Measurements from ENCODE around the gene FLT3LG.
"Not testable (repeated sequence)": the region's sequence is repeated elsewhere in the genome, so short reads cannot be mapped to it uniquely, and the experiment has no call there.

FLT3LG gene

GRCh38 chr19:49463960-49464740, 9.9 kb upstream of the FLT3LG start:
- H2AFZ ChIP-seq (ENCODE audit: low read length, unreplicated experiment): no peak overlapping the region
- no peak overlapping the region for H3K27ac ChIP-seq (ENCODE audit: low read depth, low read length)
- H3K27me3 ChIP-seq (ENCODE audit: insufficient read depth, low read length): no peaks in the 10 kb centered on the region
- no peaks in the 10 kb centered on the region for H3K79me2 ChIP-seq (ENCODE audit: control insufficient read depth, insufficient read depth, low read length, unreplicated experiment)
- peaks cover 6% of the 10 kb centered on the region for H3K4me1 ChIP-seq (ENCODE audit: control insufficient read depth, insufficient read depth, low read length, unreplicated experiment)
- H3K4me3 ChIP-seq (ENCODE audit: low read depth, low read length): no peak overlapping the region
- H3K36me3 ChIP-seq (ENCODE audit: insufficient read depth, low read length): no peaks in the 10 kb centered on the region

- Histone ChIP-seq H3K27ac (ENCODE audit: low read depth, low read length) (no peak overlapping the region), H3K79me2 (ENCODE audit: control insufficient read depth, insufficient read depth, low read length, unreplicated experiment) (no peaks in the 10 kb centered on the region), H3K36me3 (ENCODE audit: insufficient read depth, low read length) (no peaks in the 10 kb centered on the region), H3K27me3 (ENCODE audit: insufficient read depth, low read length) (no peaks in the 10 kb centered on the region), H3K4me1 (ENCODE audit: control insufficient read depth, insufficient read depth, low read length, unreplicated experiment) (peaks cover 7% of the 10 kb centered on the region), H2AFZ (ENCODE audit: low read length, unreplicated experiment) (no peak overlapping the region), H3K4me3 (ENCODE audit: low read depth, low read length) (no peak overlapping the region)
Observed at GRCh38 chr19:49465371-49465770, 8.6 kb upstream of the FLT3LG start.

GRCh38 chr19:49468199-49468598, 5.8 kb upstream of the FLT3LG start:
- Histone ChIP-seq H3K36me3 (ENCODE audit: insufficient read depth, low read length) (no peaks in the 10 kb centered on the region), H3K4me3 (ENCODE audit: low read depth, low read length) (no peak overlapping the region), H3K4me1 (ENCODE audit: control insufficient read depth, insufficient read depth, low read length, unreplicated experiment) (peaks cover 7% of the 10 kb centered on the region), H3K27me3 (ENCODE audit: insufficient read depth, low read length) (no peaks in the 10 kb centered on the region), H3K79me2 (ENCODE audit: control insufficient read depth, insufficient read depth, low read length, unreplicated experiment) (no peaks in the 10 kb centered on the region), H2AFZ (ENCODE audit: low read length, unreplicated experiment) (no peak overlapping the region), H3K27ac (ENCODE audit: low read depth, low read length) (no peak overlapping the region)

- H3K27ac ChIP-seq (ENCODE audit: low read depth, low read length): peak overlapping the region; percentile 37; the same call in 1 of the 2 replicates
- no peak overlapping the region for H2AFZ ChIP-seq (ENCODE audit: low read length, unreplicated experiment)
- H3K4me1 ChIP-seq (ENCODE audit: control insufficient read depth, insufficient read depth, low read length, unreplicated experiment): peaks cover 7% of the 10 kb centered on the region
- no peaks in the 10 kb centered on the region for H3K79me2 ChIP-seq (ENCODE audit: control insufficient read depth, insufficient read depth, low read length, unreplicated experiment)
- no peak overlapping the region for H3K4me3 ChIP-seq (ENCODE audit: low read depth, low read length)
- H3K36me3 ChIP-seq (ENCODE audit: insufficient read depth, low read length): no peaks in the 10 kb centered on the region
- H3K27me3 ChIP-seq (ENCODE audit: insufficient read depth, low read length): no peaks in the 10 kb centered on the region
Observed at GRCh38 chr19:49468746-49469447, 5.1 kb upstream of the FLT3LG start.

GRCh38 chr19:49469828-49470614, 4.0 kb upstream of the FLT3LG start:
- Histone ChIP-seq H3K79me2 (ENCODE audit: control insufficient read depth, insufficient read depth, low read length, unreplicated experiment) (no peaks in the 10 kb centered on the region), H3K27me3 (ENCODE audit: insufficient read depth, low read length) (no peaks in the 10 kb centered on the region), H3K27ac (ENCODE audit: low read depth, low read length) (no peak overlapping the region), H3K36me3 (ENCODE audit: insufficient read depth, low read length) (no peaks in the 10 kb centered on the region), H3K4me1 (ENCODE audit: control insufficient read depth, insufficient read depth, low read length, unreplicated experiment) (peaks cover 7% of the 10 kb centered on the region), H3K4me3 (ENCODE audit: low read depth, low read length) (no peak overlapping the region), H2AFZ (ENCODE audit: low read length, unreplicated experiment) (no peak overlapping the region)

- Histone ChIP-seq H3K27ac (ENCODE audit: low read depth, low read length) (no peak overlapping the region), H2AFZ (ENCODE audit: low read length, unreplicated experiment) (no peak overlapping the region), H3K27me3 (ENCODE audit: insufficient read depth, low read length) (no peaks in the 10 kb centered on the region), H3K4me3 (ENCODE audit: low read depth, low read length) (no peak overlapping the region), H3K79me2 (ENCODE audit: control insufficient read depth, insufficient read depth, low read length, unreplicated experiment) (no peaks in the 10 kb centered on the region), H3K36me3 (ENCODE audit: insufficient read depth, low read length) (no peaks in the 10 kb centered on the region), H3K4me1 (ENCODE audit: control insufficient read depth, insufficient read depth, low read length, unreplicated experiment) (peaks cover 7% of the 10 kb centered on the region)
Observed at GRCh38 chr19:49470615-49470978, 3.4 kb upstream of the FLT3LG start.

GRCh38 chr19:49472936-49473335, 1.1 kb upstream of the FLT3LG start:
- Histone ChIP-seq H3K79me2 (ENCODE audit: control insufficient read depth, insufficient read depth, low read length, unreplicated experiment) (no peaks in the 10 kb centered on the region), H3K27me3 (ENCODE audit: insufficient read depth, low read length) (no peaks in the 10 kb centered on the region), H3K4me1 (ENCODE audit: control insufficient read depth, insufficient read depth, low read length, unreplicated experiment) (peaks cover 7% of the 10 kb centered on the region), H3K36me3 (ENCODE audit: insufficient read depth, low read length) (no peaks in the 10 kb centered on the region), H2AFZ (ENCODE audit: low read length, unreplicated experiment) (no peak overlapping the region), H3K4me3 (ENCODE audit: low read depth, low read length) (no peak overlapping the region), H3K27ac (ENCODE audit: low read depth, low read length) (no peak overlapping the region)

GRCh38 chr19:49473501-49473867, 531 bp upstream of the FLT3LG start:
- H3K36me3 ChIP-seq (ENCODE audit: insufficient read depth, low read length); H3K4me1 ChIP-seq (ENCODE audit: control insufficient read depth, insufficient read depth, low read length, unreplicated experiment); H3K79me2 ChIP-seq (ENCODE audit: control insufficient read depth, insufficient read depth, low read length, unreplicated experiment); H3K27me3 ChIP-seq (ENCODE audit: insufficient read depth, low read length); H3K27ac ChIP-seq (ENCODE audit: low read depth, low read length); H2AFZ ChIP-seq (ENCODE audit: low read length, unreplicated experiment): not testable (repeated sequence)
- H3K4me3 ChIP-seq (ENCODE audit: low read depth, low read length): peak overlapping the region; percentile 87

GRCh38 chr19:49474542-49474924, 518 bp downstream of the FLT3LG start:
- Histone ChIP-seq H3K4me3 (ENCODE audit: low read depth, low read length) (peak overlapping the region; percentile 87), H3K4me1 (ENCODE audit: control insufficient read depth, insufficient read depth, low read length, unreplicated experiment) (no peaks in the 10 kb centered on the region), H3K27me3 (ENCODE audit: insufficient read depth, low read length) (no peaks in the 10 kb centered on the region), H3K79me2 (ENCODE audit: control insufficient read depth, insufficient read depth, low read length, unreplicated experiment) (no peaks in the 10 kb centered on the region), H3K27ac (ENCODE audit: low read depth, low read length) (no peak overlapping the region), H3K36me3 (ENCODE audit: insufficient read depth, low read length) (no peaks in the 10 kb centered on the region), H2AFZ (ENCODE audit: low read length, unreplicated experiment) (no peak overlapping the region)

GRCh38 chr19:49475191-49475917, 1.3 kb downstream of the FLT3LG start:
- H3K27ac ChIP-seq (ENCODE audit: low read depth, low read length): no peak overlapping the region
- no peaks in the 10 kb centered on the region for H3K79me2 ChIP-seq (ENCODE audit: control insufficient read depth, insufficient read depth, low read length, unreplicated experiment)
- H2AFZ ChIP-seq (ENCODE audit: low read length, unreplicated experiment): no peak overlapping the region
- H3K4me3 ChIP-seq (ENCODE audit: low read depth, low read length): peak overlapping the region; percentile 87; the same call in 1 of the 2 replicates
- no peaks in the 10 kb centered on the region for H3K27me3 ChIP-seq (ENCODE audit: insufficient read depth, low read length)
- no peaks in the 10 kb centered on the region for H3K36me3 ChIP-seq (ENCODE audit: insufficient read depth, low read length)
- no peaks in the 10 kb centered on the region for H3K4me1 ChIP-seq (ENCODE audit: control insufficient read depth, insufficient read depth, low read length, unreplicated experiment)
